Activated CD4-positive, alpha-beta T cell treated with anti-CD3 and anti-CD28 coated beads, Interleukin-2, amount 50 U/mL, for 4 hours (primary cell): Measurements from ENCODE around the gene ESRRG.

Source experiments
- DNase-seq, 2 experiments: peaks; one replicate each; pipeline ENCODE4 v3.0.0-alpha.2; 2020

Gene ESRRG

DNA sequence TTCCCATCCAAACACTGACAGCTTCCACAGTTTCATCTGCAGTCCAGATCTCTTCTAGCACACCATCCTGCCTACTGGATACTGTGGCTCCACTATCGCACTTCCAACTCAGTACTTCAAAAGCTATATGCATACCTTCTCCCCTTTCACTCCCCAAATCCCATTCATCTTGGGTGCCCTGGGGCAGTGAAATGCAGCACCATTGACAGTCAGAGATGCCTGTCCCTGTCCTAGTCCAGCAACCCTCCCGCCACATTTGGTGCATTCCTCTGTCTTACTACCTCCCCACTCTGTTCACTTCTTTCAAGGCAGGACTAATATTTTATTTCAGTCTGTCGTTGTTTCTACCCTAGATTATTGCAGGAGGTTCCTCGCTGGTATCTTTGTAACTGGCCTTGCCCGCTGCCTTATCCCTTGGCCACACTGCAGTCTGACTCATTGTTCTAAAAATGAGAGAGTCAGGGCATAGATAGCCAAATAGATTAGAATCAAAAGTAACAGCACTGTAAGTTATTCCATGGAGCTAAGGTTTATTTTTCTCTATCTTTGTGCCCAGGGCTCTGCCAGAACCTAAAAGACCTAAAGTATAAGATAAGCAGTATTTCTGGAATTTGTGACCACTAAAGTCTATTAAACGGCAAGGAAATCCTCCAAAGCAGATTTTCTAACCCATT lies 96.7 kb downstream of the ESRRG start:
- no peak for DNase-seq

DNA sequence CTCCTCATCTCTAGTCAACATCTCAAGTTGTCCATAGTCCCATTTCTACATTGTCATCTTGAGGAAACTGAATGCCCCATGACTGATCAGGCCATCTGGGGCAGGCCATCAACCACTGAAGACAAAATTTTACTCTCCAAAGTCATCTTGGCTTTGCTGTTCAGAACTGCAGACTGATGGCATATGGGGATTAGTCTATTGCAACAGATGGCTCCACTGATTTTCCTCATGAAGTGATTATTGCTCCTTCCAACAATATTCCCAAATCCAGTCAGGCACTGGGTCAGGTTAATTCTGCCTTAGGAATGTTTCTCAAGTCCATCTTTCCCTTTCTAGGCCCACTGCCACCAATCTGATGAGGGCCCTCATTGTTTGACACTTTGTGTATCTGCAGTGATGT lies 101.7 kb downstream of the ESRRG start:
- no peak for DNase-seq

DNA sequence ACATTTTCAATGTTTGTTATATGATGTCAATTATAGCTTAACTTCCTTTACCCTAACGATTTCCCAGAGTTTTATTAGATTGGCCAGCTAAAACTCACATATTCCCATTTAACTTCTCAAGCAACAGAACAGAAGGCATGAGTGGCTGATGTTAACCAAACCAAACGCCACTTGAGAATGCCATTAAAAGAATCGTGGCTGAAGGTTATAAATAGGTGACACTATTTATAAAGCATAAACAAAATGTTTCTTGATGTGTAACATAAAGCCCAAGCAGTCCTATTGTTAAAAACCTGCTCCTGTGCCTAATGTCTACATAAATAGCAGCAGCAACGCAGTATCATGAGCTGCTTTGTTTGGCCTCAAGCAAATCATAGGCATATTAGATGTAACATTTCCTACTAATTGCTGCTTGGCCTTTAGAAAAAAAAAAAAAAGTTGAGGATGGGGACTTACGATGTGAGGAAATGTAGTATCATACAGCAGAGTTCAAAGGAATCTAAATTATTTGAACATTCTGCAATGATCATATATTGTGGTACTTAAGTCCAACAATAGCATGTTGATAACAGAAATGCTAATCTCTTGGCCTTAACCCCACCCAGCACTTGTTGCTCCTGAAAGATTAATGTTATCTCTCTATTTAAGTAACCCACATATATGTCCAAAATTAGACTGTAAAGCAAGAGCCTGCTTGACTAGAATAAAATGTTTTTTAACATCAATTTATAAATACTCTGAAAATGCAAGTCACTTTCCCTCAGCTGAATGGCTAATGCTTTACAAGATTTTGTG lies 106.0 kb downstream of the ESRRG start:
- no peak for DNase-seq

DNA sequence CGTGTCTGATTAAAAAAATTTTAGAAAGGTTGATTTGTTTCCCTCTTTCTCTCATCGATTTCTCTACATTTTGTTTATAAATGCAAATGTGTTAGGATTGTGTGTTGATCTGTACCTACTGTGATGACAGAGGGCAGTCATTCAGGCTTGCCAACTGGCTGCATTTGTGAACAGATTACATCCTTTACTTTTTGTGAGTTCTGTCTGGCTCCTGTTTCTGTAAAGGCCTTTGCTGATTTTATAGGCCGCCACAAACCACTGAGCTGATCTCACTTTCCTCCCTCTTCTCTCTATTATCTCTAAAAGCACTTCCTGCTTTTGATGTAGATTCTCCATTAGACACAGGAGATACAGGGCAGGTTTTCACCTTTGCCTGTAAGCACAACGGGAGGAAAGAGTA lies 106.8 kb downstream of the ESRRG start:
- no peak for DNase-seq

DNA sequence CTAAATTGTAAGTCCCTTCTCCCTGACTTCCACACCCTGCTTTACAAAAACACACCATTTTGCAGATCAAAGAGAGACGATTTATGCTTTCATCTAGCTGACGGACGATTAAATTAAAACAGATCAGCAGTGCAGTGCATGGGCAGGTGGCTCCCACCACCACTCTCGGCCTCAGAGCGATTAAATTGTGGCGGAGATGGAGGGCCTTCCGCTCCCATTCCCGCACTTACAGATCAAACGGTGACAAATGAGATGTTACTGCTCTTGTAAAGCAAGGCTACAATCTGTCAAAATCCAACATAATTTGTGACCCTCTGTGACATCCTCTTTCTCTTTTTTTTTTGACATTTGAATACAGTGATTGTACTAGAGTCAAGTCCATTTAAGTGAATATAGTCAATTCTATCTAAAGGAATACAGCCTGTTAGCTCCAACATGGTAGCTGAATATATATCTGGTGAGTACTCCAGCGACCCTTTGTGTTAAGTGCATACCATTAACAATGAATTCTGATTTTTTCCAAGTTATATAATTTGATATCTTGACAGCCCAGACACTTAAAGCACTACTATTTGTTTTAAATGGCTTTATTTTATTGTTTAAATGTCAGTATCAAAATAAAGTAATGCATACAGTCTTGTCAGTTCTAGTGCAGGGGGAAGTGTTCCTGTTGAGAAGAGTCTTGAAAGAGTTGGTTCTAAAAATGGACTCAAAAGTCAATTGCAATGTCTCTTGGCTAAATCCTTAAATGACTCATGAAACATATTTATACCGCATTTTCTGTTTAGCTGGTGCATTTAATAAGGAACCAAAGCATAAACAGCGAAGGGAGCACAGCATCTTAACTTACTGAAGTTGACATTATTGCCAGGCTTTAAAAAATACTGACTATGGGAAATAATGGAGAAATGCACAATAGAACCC lies 109.0 kb downstream of the ESRRG start:
- no peak for DNase-seq

DNA sequence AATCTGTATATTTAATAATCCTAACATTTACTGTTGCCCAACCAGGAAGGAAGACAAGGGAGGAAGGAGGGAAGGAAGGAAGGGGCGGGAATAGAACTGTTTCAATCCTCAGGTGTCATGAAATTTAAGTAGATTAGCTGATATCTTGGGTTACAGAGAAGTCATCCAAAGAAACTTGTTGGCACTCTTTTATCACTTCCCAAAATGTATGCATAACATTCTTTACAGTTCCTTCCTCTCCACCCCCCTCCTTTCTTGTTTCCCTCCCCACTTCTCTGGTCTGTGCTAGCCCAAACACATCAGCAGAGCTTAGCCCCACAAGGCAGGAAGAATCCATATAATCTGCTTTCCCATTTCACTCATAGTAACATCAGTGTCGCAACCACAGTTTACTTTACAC lies 110.9 kb downstream of the ESRRG start:
- no peak for DNase-seq

DNA sequence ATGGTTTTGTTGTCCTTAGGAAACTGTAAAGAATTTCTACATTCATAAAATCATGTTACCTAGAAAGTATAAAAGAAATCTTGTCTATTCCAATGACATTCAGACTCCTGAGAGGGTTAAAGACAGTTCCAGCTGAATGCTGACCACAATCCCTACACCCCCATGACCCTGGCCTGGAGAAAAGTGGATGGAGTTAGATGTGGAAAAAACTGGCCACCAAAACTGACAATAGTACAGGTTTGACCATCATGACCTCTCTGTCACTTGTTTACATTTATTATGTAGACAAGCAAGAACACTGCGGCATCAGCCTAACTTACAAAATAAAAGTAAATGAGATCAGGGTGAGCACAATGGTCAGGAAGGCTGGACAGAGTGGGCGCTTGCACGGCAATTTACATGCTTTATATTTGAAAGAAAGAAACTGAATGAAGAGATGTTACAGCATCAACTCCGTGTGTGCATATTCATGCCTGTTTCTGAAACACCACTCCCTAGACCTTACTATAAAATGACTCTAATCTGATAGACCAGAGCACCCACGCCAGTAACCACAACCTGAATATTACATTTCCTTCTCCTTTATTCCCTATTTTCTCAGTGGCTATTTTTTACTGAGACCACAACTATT lies 116.0 kb downstream of the ESRRG start:
- DNase-seq = no peak

DNA sequence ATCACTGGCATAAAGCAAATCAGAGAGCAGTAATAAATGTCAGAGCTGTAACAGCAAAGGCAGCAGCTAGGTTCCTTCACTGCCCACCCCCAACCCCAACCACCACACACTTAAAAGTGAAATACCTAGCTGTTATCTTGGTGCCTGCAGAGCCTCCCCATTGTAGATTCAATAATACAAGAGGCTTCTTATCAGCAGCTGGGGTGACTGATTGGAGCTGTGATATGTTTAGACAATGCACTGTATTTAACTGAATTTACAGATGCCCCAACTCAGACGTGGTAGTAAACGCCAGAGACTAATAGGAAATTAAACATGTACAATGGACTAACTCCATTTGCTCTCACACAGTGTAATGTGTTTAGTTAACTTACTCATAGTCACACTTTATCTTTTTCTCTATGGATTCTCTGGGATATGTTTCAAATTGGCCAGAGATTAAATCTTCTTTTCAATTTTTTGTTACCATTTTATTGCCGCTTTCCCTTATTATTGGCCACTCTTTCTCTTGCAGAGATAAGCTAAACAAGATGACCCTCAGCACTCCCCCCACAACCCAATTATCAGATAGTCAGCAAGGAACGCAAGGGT lies 117.1 kb downstream of the ESRRG start:
- no peak for DNase-seq

DNA sequence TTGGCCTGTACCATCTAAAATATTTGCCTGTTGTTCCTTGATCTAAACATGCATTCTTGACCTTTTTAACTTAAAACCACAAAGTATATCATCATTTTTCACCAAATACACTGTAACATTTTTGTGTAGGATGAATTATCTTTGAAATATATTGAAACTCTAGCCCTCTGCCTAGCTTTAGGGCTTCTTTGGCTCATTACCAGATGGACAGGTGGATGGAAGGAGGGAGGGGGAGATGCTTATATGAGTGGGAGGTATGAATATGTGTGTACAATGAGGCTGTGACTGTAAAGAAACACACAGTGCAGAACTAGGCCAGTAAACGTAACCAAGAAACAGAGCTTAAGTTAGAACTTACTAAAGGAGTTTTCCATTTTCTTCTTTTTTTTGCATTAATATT lies 118.5 kb downstream of the ESRRG start:
- no peak for DNase-seq

DNA sequence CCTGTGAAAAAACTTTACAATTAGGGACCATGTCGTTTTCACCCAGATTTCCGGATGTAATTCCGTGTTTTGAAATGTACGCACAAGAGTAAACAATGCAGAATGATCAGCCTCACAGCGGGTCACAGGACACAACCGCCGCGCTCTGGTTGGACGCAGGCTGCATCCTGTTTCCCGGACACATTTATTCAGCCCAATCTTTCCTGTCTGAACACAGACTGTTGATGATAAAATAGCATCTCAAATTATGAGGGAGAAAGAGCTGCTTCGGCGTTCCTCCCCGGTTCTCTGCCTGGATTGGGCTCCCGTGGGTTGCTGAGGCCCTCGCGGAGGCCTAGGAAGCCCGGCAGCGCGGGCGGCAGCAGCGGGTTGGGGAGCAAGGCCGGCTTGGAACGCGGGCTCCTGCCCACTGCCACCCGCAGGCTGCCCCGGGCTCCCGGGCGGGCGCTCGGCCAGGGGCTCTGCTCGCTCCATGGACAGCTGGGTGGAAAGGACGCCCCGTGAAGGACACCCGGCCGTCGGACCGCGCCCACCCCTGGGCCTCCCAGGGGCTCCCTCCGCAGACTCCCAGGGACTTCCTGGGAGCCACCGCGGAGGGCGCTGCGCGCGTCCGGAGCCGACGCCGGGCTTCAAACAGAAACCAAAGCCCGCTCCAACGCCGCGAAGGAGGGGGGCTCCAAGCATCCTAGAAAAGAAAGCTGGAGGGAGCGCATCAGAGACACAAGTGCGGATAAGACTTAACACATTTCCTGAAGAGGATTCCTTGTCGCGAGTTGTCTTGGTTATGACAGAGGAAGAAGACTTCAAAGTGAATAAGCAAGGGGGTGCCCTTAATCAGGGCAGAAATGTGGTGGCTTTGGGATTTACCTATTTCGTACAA lies 122.3 kb downstream of the ESRRG start:
- DNase-seq = no peak

DNA sequence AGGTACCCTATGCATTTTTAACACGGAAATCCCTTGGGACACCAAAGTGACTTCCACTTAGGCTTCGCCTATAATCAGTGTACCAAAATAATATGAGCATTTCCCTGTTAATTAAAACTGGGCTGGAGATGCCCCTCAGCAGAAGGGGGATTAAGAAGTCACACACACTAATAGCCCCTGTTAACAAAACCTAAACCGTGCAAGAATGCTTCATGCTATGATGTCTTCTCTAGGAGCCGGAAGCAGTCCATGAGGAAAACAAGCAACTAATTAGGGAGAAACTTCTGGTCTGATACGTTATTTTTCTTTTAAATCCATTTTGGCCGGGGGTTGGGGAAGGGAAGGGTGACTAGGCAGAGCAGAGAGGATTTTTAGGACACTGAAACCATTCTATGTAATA lies 123.4 kb downstream of the ESRRG start:
- no peak for DNase-seq

DNA sequence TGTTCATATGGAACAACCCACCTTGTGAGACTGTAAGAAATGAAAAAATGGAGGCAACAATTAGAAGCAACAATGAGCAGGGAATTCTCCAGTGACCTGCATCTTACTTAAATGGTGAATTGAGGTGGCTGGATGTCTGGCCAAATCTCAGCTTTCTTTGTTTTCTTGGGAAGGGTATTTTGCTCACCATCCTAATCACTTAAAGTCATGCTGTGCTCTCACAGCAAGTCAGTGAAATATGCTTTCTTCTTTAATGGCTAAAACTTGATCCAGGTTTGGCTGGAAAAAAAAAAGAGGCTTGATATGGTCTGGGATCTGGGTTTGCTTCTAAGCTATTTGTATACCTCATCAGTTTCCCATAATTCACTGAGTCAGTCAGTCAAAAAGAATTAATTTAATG lies 124.8 kb downstream of the ESRRG start:
- DNase-seq = no peak

DNA sequence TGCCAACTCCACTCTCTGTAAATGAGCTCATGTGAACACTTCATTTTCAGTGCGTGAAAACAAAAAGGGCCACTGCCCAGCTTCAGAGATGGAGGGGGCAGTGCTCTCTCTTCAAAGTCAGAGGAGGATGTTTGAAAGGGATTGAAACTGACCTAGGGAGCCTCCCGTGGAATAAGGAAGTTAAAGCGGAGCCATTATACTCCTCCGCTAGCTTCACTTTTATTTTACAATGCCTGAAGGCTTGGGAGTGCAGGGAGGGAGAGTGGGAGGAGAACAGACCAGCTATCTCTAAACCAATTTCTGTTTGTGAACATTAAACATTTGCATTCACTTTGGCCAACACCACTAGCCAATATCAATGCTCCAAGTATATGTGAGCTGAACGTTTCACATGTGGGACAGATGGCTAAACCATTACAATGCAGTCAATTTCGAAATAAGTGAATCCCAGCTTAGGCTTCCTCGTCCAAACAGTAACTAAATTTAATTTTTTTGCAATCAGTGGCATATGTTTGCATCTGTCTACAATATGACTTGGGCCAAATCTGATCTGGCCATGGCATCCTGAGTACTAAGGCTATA lies 126.9 kb downstream of the ESRRG start:
- no peak for DNase-seq

DNA sequence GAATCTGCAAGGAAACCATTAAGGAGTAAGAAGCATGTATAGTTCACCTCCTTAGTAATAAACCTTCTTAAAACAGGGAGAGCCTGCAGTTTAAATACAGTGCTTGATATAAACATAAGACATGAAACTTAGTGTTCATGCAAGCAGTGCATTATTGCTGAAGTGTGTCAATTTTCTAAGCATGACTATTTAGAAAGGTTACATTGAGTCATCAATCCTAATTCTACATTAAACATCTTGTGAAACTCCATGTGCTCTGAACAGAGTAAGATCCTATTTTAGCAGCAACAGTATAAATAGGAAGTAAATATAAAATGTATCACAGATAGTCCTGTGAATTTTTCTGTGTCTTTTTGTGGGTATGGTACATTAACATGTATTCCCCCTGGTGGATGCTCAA lies 135.5 kb downstream of the ESRRG start:
- DNase-seq = no peak

DNA sequence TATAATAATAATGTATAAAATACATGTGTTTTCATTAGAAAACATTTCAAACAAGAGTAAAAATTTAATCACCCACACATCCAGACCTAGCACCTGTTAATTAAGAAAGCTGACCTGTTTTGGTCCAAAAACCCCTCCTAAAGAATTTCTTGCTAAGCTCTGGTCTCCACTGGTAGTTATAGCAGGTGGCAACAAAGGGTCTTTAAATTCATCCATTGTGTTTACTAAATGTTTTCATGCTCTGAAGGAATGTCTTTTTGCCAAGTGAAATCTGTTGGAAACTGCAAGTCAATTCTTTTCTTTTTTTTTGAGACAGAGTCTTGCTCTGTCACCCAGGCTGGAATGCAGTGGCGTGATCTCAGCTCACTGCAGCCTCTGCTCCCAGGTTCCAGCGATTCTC lies 141.1 kb downstream of the ESRRG start:
- DNase-seq = no peak

DNA sequence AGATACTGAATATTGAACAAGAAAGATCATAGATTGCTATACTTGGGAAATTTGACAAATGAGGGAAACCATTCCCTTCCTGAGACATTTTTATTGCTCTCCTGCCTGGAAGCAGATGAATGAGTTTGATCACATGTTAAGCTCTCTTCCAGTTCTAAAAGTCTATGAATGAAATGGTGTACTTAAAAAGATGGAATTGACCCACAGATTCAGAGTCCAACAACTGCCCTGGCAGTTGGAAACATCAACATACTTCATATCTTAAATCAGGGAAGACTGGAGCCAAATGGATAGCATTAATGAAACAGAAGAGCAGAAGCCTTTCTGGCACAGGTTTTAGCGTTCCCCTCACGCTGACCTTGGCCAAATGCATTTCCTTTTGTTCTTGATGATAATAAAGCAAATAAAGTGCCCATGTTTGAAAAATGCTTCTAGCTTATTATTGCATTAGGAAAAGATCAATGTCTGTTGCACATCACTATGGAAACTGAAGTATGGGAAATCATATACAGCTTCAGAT lies 142.6 kb downstream of the ESRRG start:
- no peak for DNase-seq

DNA sequence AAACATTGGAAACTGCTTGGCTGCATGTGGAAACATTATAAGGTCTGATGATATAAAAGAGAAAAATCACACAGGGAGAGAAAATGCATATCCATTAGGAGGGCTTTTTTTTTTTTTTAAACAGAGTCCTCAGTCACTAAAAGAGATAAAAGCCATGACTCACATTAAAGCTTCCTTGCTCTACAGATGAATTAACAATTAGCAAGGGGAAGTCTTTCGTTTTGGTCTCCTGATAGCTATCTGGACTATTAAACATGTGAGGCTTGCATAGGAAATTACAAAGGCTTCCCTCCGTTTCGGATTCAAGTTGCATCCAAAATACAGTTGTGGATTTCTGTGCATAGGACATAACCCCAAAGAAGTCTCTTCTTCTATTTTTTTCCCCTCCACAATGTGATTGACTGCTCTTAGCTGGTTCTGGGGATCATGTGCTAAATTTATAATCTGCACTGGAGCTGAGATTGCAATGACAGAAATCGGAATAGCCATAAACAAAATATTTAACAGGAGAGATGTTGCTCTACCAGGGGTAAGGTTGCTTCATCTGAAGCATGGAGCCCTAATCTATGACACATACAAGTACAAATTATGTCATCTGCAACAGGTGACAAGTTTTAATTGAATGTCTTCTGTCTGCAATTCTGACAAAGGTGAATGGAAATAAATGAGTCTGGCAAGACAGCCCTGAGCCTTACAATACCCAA lies 146.8 kb downstream of the ESRRG start:
- no peak for DNase-seq

DNA sequence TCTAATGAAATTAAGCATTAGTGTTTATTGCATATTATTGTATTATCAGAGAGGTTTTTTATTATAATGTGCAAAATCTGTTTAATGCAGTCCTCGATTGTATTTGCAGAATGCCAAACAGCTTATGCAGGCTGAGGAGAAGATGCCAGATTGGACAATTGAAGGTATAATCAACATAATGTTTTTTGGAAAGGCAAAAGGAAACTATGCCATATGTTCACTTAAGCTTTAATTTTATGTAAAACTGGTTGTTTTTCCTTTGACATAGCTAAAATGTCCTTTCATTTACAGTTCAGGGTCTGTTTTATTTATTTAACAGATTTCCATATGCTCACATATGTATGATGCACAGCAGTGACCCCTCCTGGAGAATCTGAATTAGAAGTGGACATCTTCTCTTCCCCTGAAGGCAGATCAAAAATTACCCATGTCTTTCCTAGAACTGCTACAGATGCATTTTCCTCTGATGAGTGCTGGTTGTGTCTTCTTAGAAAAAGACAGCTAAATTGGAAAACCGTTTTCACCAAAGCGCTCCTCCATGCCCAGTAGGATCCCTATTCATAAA lies 156.5 kb downstream of the ESRRG start:
- DNase-seq = no peak

DNA sequence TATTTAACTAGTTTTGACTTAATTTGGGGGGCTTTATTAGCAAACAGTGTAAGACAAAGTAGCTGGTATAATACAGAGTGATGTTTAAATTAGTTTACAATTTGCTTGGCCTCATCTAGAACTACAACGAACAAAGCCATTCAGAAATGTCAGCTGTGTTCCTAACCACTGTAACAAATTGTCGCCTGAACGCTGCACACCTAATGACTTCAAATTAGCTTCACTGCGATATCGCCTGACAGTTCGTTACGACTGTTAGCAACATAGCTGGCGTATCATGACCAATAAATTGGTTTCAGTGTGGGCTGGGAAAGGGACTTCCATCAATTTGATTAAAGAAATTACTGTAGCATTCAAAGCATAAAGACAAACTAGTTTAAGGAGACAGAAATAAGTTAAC lies 160.1 kb downstream of the ESRRG start:
- no peak for DNase-seq

DNA sequence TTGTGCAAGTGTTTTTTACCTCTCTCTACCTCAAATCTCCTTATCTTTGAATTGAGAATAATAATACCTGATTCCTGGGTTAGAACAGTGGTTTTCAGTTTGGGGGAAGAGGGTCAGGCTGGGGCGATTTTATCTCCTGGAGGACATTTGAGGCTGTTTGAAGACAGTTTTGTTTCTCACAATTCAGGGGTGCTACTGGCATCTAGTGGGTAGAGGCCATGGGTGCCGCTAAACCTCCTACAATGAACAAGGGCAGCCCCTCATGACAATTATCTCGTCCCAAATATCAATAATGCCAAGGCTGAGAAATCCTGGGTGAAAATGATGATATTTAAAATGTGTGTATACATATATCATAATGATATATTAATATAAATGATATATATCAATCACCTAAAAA lies 160.8 kb downstream of the ESRRG start:
- no peak for DNase-seq
